Chondrocyte (in vitro differentiated cells): ENCODE results near the gene CNN3. TPM values are rescaled to one million over a fixed set of nuclear protein-coding genes. Genes with fewer than 3 reads are reported as not detected.
A peak's percentile ranks its signal among the peaks of the same experiment; 100 is the strongest.

Source experiments
- DNase-seq: peaks from one replicate; pipeline ENCODE4 v3.0.0; 2021; ENCODE audit warnings: mixed read lengths, low spot score
- H3K27ac Mint-ChIP-seq: one replicate; pipeline ENCODE4 v1.8.0; 2021; ENCODE audit warnings: mild to moderate bottlenecking, moderate library complexity, mixed read lengths; ENCODE audit not compliant: unreplicated experiment
- H3K27me3 Mint-ChIP-seq: 2 replicates; pipeline ENCODE4 v1.8.0; 2021; ENCODE audit warnings: low read depth, mixed read lengths
- H3K36me3 Mint-ChIP-seq: 2 replicates; pipeline ENCODE4 v1.8.0; 2021; ENCODE audit warnings: low read depth, mixed read lengths
- H3K4me1 Mint-ChIP-seq: 2 replicates; pipeline ENCODE4 v1.8.0; 2021; ENCODE audit warnings: low read depth, mild to moderate bottlenecking, mixed read lengths
- H3K4me3 Mint-ChIP-seq: one replicate; pipeline ENCODE4 v1.8.0; 2021; ENCODE audit warnings: mild to moderate bottlenecking, moderate library complexity, mixed read lengths; ENCODE audit not compliant: unreplicated experiment
- H3K9me3 Mint-ChIP-seq: 2 replicates; pipeline ENCODE4 v1.8.0; 2021; ENCODE audit warnings: low read depth, mixed read lengths
- CTCF ChIP-seq: fragments of 200-600 bp; sonication (generic); IDR thresholded peaks from 2 replicates; pipeline ENCODE4 v1.5.0; 2021; ENCODE audit warnings: antibody characterized with exemption, mild to moderate bottlenecking, moderate library complexity
- total RNA-seq: library from RNA; stranded (reverse); gene quantifications from 3 replicates; pipeline ENCODE4 v1.2.1, GENCODE V29; 2021

Gene CNN3
- total RNA-seq, 1 donor from 2014 or later: 242 TPM

- H3K9me3 Mint-ChIP-seq: no peaks in the 10 kb centered on the region
- H3K4me3 Mint-ChIP-seq: peak overlapping the region; percentile 37
- H3K4me1 Mint-ChIP-seq: peaks cover 58% of the 10 kb centered on the region
- DNase-seq: no peak
- peak overlapping the region; percentile 93 for H3K27ac Mint-ChIP-seq
- TF ChIP-seq CTCF: no peak
- no peaks in the 10 kb centered on the region for H3K36me3 Mint-ChIP-seq
- no peaks in the 10 kb centered on the region for H3K27me3 Mint-ChIP-seq
These were observed 63.0 kb downstream of the CNN3 start for GRCh38 chr1:94863919-94864318.

GRCh38 chr1:94863297-94863911, 63.5 kb downstream of the CNN3 start:
- no peak for DNase-seq
- peaks cover 58% of the 10 kb centered on the region for H3K4me1 Mint-ChIP-seq
- no peaks in the 10 kb centered on the region for H3K36me3 Mint-ChIP-seq
- H3K27ac Mint-ChIP-seq: peak overlapping the region; percentile 93
- H3K4me3 Mint-ChIP-seq: peak overlapping the region; percentile 37
- no peaks in the 10 kb centered on the region for H3K27me3 Mint-ChIP-seq
- no peak for TF ChIP-seq CTCF
- H3K9me3 Mint-ChIP-seq: no peaks in the 10 kb centered on the region

GRCh38 chr1:94862718-94863117, 64.2 kb downstream of the CNN3 start:
- no peak for TF ChIP-seq CTCF
- Mint-ChIP-seq H3K9me3 (no peaks in the 10 kb centered on the region), H3K4me1 (peaks cover 60% of the 10 kb centered on the region), H3K27me3 (no peaks in the 10 kb centered on the region), H3K36me3 (no peaks in the 10 kb centered on the region), H3K4me3 (no peak overlapping the region), H3K27ac (peak overlapping the region; percentile 93)
- DNase-seq: no peak

- TF ChIP-seq CTCF: no peak
- no peak overlapping the region for H3K4me3 Mint-ChIP-seq
- H3K27me3 Mint-ChIP-seq: no peaks in the 10 kb centered on the region
- H3K4me1 Mint-ChIP-seq: peaks cover 26% of the 10 kb centered on the region
- H3K27ac Mint-ChIP-seq: no peak overlapping the region
- no peak for DNase-seq
- no peaks in the 10 kb centered on the region for H3K36me3 Mint-ChIP-seq
- H3K9me3 Mint-ChIP-seq: no peaks in the 10 kb centered on the region
These were observed 67.7 kb downstream of the CNN3 start for GRCh38 chr1:94859174-94859573.

GRCh38 chr1:94858276-94858675, 68.6 kb downstream of the CNN3 start:
- no peak for DNase-seq
- H3K4me1 Mint-ChIP-seq: peaks cover 17% of the 10 kb centered on the region

More at GRCh38 chr1:94858276-94858675, 68.6 kb downstream of the CNN3 start:
- TF ChIP-seq CTCF: no peak
- Mint-ChIP-seq H3K9me3 (no peaks in the 10 kb centered on the region), H3K36me3 (no peaks in the 10 kb centered on the region), H3K27me3 (no peaks in the 10 kb centered on the region), H3K27ac (no peak overlapping the region), H3K4me3 (no peak overlapping the region)
